Sigmoid colon (tissue), 7 donors: ENCODE data around the gene SPRED2. TPM values are rescaled to one million over a fixed set of nuclear protein-coding genes. Genes with fewer than 3 reads are reported as not detected.

Experiments
- DNase-seq: peaks from one replicate; pipeline ENCODE4 v3.0.0-alpha.2; 2019
- H3K27ac ChIP-seq, 4 donors: fragments of 200-600 bp; sonication (generic); one replicate each; pipeline ENCODE4 v1.5.1; 2016 to 2019; ENCODE audit warnings: mild to moderate bottlenecking in 1 of 4
- H3K27me3 ChIP-seq, 3 donors: fragments of 200-600 bp; sonication (generic); one replicate each; pipeline ENCODE4 v1.5.1; 2019; ENCODE audit warnings: mild to moderate bottlenecking in 1 of 3
- H3K36me3 ChIP-seq, 4 donors: fragments of 200-600 bp; sonication (generic); one replicate each; pipeline ENCODE4 v1.5.1; 2016 to 2019
- H3K4me1 ChIP-seq, 4 donors: fragments of 200-600 bp; sonication (generic); one replicate each; pipeline ENCODE4 v1.5.1; 2017 to 2019
- H3K4me3 ChIP-seq, 4 donors: fragments of 200-600 bp; sonication (generic); one replicate each; pipeline ENCODE4 v1.5.1; 2017 to 2019; ENCODE audit warnings: mild to moderate bottlenecking in 2 of 4, moderate library complexity in 1 of 4
- H3K9me3 ChIP-seq, 4 donors: fragments of 200-600 bp in 3 of 4; sonication (generic) in 3 of 4; one replicate each; pipeline versions ENCODE4 v1.5.1 to v1.6.1; 2013 to 2019
- CTCF ChIP-seq, 4 experiments: fragments of 450-650 bp in 3 of 4; fragments of 200-600 bp in 1 of 4; IDR thresholded peaks; one replicate each; pipeline ENCODE4 v1.5.1; 2016 to 2019; ENCODE audit warnings: antibody characterized with exemption in 4 of 4, mild to moderate bottlenecking in 3 of 4, moderate library complexity in 2 of 4
- EP300 ChIP-seq, 4 donors: sonication (generic); formaldehyde crosslinking; IDR thresholded peaks; one replicate each; pipeline ENCODE4 v1.6.1; 2017; ENCODE audit warnings: antibody characterized with exemption in 4 of 4
- POLR2A ChIP-seq, 2 donors: fragments of 450-650 bp; IDR thresholded peaks; one replicate each; pipeline ENCODE4 v1.6.1; 2016; ENCODE audit warnings: antibody characterized with exemption in 2 of 2, mild to moderate bottlenecking in 2 of 2, moderate library complexity in 2 of 2
- POLR2AphosphoS5 ChIP-seq, 4 donors: sonication (generic); formaldehyde crosslinking; IDR thresholded peaks; one replicate each; pipeline ENCODE4 v1.6.1; 2017; ENCODE audit warnings: antibody characterized with exemption in 4 of 4
- WGBS, 2 donors: extraction: QIAGEN DNeasy Blood & Tissue Kit; methylation state at CpG; one replicate each; pipeline ENCODE4 v1.1.7; 2013; 5-methylcytosine and 5-hydroxymethylcytosine counted together
- intact Hi-C: fragments of 100-400 bp; cut with DNase I; formaldehyde crosslinking; loops from one replicate; pipeline ENCODE4 v1.15.1; 2023
- polyA plus RNA-seq, 3 donors: library from polyadenylated mRNA; stranded (reverse); fragments of 200-250 nt; gene quantifications; one replicate each; pipeline ENCODE4 v1.2.3, GENCODE V29; 2013
- total RNA-seq, 4 donors: library from RNA; depleted of rRNA; stranded (reverse); fragments of >200 nt; gene quantifications; one replicate each; pipeline ENCODE4 v1.1.0, GENCODE V29; 2016
- donor health status: healthy with polysubstance abuse.
- donor health status: Bipolar disorder and iron deficiency.
- donor health status: healthy.

Gene SPRED2
- total and polyA plus RNA-seq, 7 donors = 6.1 to 31.2 (median 13.0) TPM

DNA sequence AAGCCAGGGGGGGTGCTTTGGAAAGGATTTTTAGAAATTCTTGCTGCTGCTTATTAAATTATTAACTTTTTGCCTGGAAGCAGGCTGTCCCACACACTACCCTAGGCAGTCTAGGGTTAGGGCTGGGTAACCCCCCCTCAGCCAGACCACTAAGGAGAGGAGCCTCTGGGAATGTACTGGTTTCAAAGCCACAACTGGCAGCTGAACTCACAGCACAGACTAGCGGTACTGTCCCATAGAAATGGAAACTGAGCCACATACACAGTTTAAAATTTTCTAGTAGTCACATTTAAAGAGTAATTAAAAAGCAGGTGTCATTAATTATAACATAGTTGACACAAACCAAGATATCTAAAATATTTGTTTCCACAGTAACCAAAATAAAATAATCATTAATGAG, 50.1 kb downstream of the SPRED2 start:
- Histone ChIP-seq H3K4me1 (peaks cover 0 to 33% (median 25%) of the 10 kb centered on the region in 4 donors), H3K36me3 (no peaks in the 10 kb centered on the region), H3K9me3 (no peaks in the 10 kb centered on the region), H3K4me3 (no peak overlapping the region), H3K27me3 (no peaks in the 10 kb centered on the region), H3K27ac (peak overlapping the region in 3 of 4 donors; percentile 58 to 70 (median 67))
- TF ChIP-seq CTCF (IDR thresholded peaks at IDR 0.05) (no peak), POLR2AphosphoS5 (IDR thresholded peaks at IDR 0.05) (no peak), POLR2A (IDR thresholded peaks at IDR 0.05) (no peak), EP300 (IDR thresholded peaks at IDR 0.05) (no peak)
- no peak for DNase-seq
- WGBS, 2 donors = 8 to 31% methylated on average over 1 of the region's 1 CpG
- intact Hi-C loops = loop anchor here (5.0 kb wide), 1 partner anchor 35 kb away; no protein-coding TSS in a partner anchor

DNA sequence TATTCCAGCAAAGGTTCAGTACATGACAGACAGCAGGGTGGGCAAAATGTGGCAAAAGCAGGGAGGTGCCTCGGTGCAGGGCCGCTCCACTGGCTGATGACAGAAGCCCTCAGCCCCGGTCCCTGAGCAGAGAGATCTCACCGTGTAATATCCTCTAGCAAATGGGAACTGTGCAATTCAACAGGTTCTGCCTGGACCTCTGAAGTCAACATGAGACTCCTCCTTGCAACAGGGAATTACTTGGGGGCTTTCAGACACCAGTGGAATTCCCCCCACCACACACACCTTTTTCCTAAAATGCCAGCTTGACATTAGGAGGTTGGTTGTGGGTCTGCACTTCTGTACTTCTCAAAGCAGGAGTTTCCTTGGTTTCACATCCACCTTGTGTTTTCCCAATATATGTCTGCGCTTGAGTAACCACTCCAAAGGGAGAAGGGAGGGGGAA, 50.8 kb downstream of the SPRED2 start:
- Histone ChIP-seq H3K4me3 (no peak overlapping the region), H3K36me3 (no peaks in the 10 kb centered on the region), H3K4me1 (peaks cover 0 to 33% (median 25%) of the 10 kb centered on the region in 4 donors), H3K9me3 (no peaks in the 10 kb centered on the region), H3K27me3 (no peaks in the 10 kb centered on the region), H3K27ac (no peak overlapping the region)
- intact Hi-C loops = loop anchor here (5.0 kb wide), 1 partner anchor 36 kb away; no protein-coding TSS in a partner anchor
- TF ChIP-seq CTCF (IDR thresholded peaks at IDR 0.05) = no peak
- no peak for TF ChIP-seq POLR2AphosphoS5 (IDR thresholded peaks at IDR 0.05)
- TF ChIP-seq EP300 (IDR thresholded peaks at IDR 0.05) = no peak
- TF ChIP-seq POLR2A (IDR thresholded peaks at IDR 0.05) = no peak
- no peak for DNase-seq
- WGBS, 2 donors = 87 to 91% methylated on average over 5 of the region's 5 CpGs

- no peaks in the 10 kb centered on the region for H3K27me3 ChIP-seq
- TF ChIP-seq POLR2AphosphoS5 (IDR thresholded peaks at IDR 0.05) (no peak), CTCF (IDR thresholded peaks at IDR 0.05) (no peak), EP300 (IDR thresholded peaks at IDR 0.05) (no peak), POLR2A (IDR thresholded peaks at IDR 0.05) (no peak)
- no peaks in the 10 kb centered on the region for H3K9me3 ChIP-seq
- intact Hi-C loops = loop anchor here (5.0 kb wide), 1 partner anchor 37 kb away; no protein-coding TSS in a partner anchor
- 72 to 84% methylated on average over 5 of the region's 5 CpGs for WGBS, 2 donors
- H3K27ac ChIP-seq = no peak overlapping the region
- no peak overlapping the region for H3K4me3 ChIP-seq
- no peak for DNase-seq
- no peaks in the 10 kb centered on the region for H3K36me3 ChIP-seq
- peaks cover 0 to 33% (median 25%) of the 10 kb centered on the region in 4 donors for H3K4me1 ChIP-seq
These were observed 52.1 kb downstream of the SPRED2 start for GRCh38 chr2:65380255-65380654.

DNA sequence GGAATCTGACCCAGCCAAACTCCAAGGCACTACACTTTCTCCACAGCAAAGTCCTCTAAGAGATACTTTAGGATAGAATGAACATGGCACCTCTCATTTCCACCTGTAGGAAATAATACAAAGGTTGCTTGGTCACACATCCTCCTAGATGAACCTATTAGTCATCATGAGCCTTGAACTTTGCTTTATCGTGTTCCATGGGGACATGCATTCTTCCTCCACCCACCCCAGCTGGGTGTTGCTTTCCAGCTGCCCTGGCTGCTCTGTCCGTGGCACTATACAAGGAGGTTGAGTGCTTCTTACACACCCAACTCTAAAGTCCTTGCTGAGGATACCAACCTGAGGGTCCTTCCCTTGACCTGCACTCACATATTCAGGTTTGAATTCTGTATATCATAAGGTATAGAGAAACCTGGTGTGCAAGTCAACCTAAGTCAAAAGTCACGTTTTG, 52.7 kb downstream of the SPRED2 start:
- Histone ChIP-seq H3K4me1 (peaks cover 0 to 33% (median 25%) of the 10 kb centered on the region in 4 donors), H3K9me3 (no peaks in the 10 kb centered on the region), H3K4me3 (no peak overlapping the region), H3K27me3 (no peaks in the 10 kb centered on the region), H3K27ac (no peak overlapping the region), H3K36me3 (no peaks in the 10 kb centered on the region)
- DNase-seq = no peak
- TF ChIP-seq POLR2A (IDR thresholded peaks at IDR 0.05) (no peak), CTCF (IDR thresholded peaks at IDR 0.05) (no peak), EP300 (IDR thresholded peaks at IDR 0.05) (no peak), POLR2AphosphoS5 (IDR thresholded peaks at IDR 0.05) (no peak)
- intact Hi-C loops = loop anchor here (5.0 kb wide), 1 partner anchor 38 kb away; no protein-coding TSS in a partner anchor
- WGBS, 2 donors = 41 to 77% methylated on average over 3 of the region's 3 CpGs

DNA sequence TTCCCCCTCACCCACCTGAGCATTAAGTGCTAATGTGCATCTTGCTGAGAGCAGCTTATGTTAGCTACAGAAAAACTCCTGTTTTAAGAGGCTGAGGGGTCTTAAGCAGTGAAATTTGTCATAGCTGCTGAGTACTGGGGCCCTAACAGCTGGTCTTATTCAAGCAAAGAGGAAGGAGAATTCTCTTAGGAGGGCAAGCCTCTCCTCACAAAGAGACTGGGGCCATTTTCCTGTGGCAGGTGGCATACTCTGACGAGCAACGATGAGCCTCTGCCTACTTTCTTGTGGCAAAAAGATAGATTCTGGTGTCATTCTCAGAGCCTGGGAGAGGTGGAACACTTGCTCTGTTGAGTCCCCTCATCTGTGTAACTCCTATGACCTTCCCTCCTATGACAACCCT, 53.2 kb downstream of the SPRED2 start:
- Histone ChIP-seq H3K27me3 (no peaks in the 10 kb centered on the region), H3K36me3 (no peaks in the 10 kb centered on the region), H3K9me3 (no peaks in the 10 kb centered on the region), H3K4me3 (no peak overlapping the region), H3K4me1 (peaks cover 0 to 30% (median 22%) of the 10 kb centered on the region in 4 donors), H3K27ac (no peak overlapping the region)
- WGBS, 2 donors = 72 to 91% methylated on average over 2 of the region's 2 CpGs
- intact Hi-C loops = no loop called here
- no peak for DNase-seq
- TF ChIP-seq CTCF (IDR thresholded peaks at IDR 0.05) = no peak
- no peak for TF ChIP-seq POLR2A (IDR thresholded peaks at IDR 0.05)
- TF ChIP-seq EP300 (IDR thresholded peaks at IDR 0.05) = no peak
- no peak for TF ChIP-seq POLR2AphosphoS5 (IDR thresholded peaks at IDR 0.05)
